MCF 10A (cell line): Measurements from ENCODE around the gene PABPN1L. TPM values are rescaled to one million over a fixed set of nuclear protein-coding genes. Genes with fewer than 3 reads are reported as not detected.

Source experiments
- BruUV-seq: library from RNA; stranded (reverse); fragments of 400-500 nt; replicated peaks from 2 replicates; lab custom pipeline; 2021; lab: Mats Ljungman, UMichigan
- CTCF ChIA-PET: fragments of 300-600 bp; sonication (Branson Sonifier 250); formaldehyde crosslinking; extraction: SDS; loops from one replicate; lab custom pipeline; 2021; ENCODE audit warnings: antibody characterized with exemption, inconsistent platforms; lab: Yijun Ruan, JAX
- POLR2A ChIA-PET: fragments of 300-600, 350-650 bp; sonication (Branson Sonifier 250); formaldehyde crosslinking; extraction: SDS; loops from one replicate; lab custom pipeline; 2020; ENCODE audit warnings: antibody characterized with exemption, inconsistent platforms; lab: Yijun Ruan, JAX
- DNase-seq: peaks from one replicate; pipeline ENCODE4 v3.0.0-alpha.2; 2018; ENCODE audit not compliant: unreplicated experiment
- H3K27ac Mint-ChIP-seq: one replicate; pipeline ENCODE4 v1.8.0; 2022; ENCODE audit warnings: mild to moderate bottlenecking, low read depth, mixed read lengths; ENCODE audit not compliant: unreplicated experiment
- H3K27me3 Mint-ChIP-seq: one replicate; pipeline ENCODE4 v1.8.0; 2022; ENCODE audit warnings: mixed read lengths; ENCODE audit not compliant: insufficient read depth, unreplicated experiment
- H3K36me3 Mint-ChIP-seq: one replicate; pipeline ENCODE4 v1.8.0; 2022; ENCODE audit warnings: mild to moderate bottlenecking, moderate library complexity, mixed read lengths; ENCODE audit not compliant: insufficient read depth, unreplicated experiment
- H3K4me1 Mint-ChIP-seq: one replicate; pipeline ENCODE4 v1.8.0; 2022; ENCODE audit warnings: mixed read lengths; ENCODE audit not compliant: insufficient read depth, unreplicated experiment
- H3K4me3 Mint-ChIP-seq: one replicate; pipeline ENCODE4 v1.8.0; 2022; ENCODE audit warnings: mild to moderate bottlenecking, moderate library complexity, mixed read lengths; ENCODE audit not compliant: unreplicated experiment
- H3K9me3 Mint-ChIP-seq: one replicate; pipeline ENCODE4 v1.8.0; 2022; ENCODE audit warnings: mixed read lengths; ENCODE audit not compliant: unreplicated experiment
- intact Hi-C: fragments of 100-400 bp; cut with micrococcal nuclease; formaldehyde crosslinking; loops from 2 replicates; pipeline ENCODE4 v1.14.1; 2022
- total RNA-seq: library from RNA; stranded (reverse); gene quantifications from 2 replicates; pipeline ENCODE4 v1.2.3, GENCODE V29; 2022
- TF ChIP-seq, protein P1 (sequence below): fragments of 200-600 bp; IDR thresholded peaks from one replicate; pipeline ENCODE4 v1.8.0; 2022; ENCODE audit warnings: antibody characterized with exemption, mild to moderate bottlenecking; ENCODE audit not compliant: unreplicated experiment

The PABPN1L gene
- total RNA-seq, 1 experiment from 2014 or later = not detected

DNA sequence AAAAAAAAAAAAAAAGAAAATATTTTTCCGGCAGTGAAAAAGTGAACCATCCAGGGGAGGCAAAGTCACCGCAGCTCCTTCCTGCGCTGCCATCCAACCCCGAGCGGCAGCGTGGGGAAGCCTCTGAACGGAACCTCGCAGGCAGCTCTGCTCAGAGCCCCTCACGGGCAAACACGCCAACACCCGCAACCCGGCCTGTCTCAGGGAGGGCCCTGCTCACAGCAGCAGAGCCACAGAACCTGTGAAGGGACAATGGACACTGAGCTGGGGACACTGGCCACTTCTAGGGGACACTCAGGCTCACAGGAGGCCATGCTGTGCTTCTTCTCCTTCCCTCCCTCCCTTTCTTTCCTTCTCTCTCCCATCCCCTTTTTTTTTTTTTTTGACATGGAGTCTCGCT lies 33.4 kb downstream of the PABPN1L start:
- Mint-ChIP-seq H3K36me3 (peaks cover 6% of the 10 kb centered on the region), H3K27me3 (no peaks in the 10 kb centered on the region), H3K4me1 (no peaks in the 10 kb centered on the region), H3K9me3 (no peaks in the 10 kb centered on the region), H3K4me3 (no peak overlapping the region), H3K27ac (no peak overlapping the region)
- TF ChIP-seq, protein P1, sequence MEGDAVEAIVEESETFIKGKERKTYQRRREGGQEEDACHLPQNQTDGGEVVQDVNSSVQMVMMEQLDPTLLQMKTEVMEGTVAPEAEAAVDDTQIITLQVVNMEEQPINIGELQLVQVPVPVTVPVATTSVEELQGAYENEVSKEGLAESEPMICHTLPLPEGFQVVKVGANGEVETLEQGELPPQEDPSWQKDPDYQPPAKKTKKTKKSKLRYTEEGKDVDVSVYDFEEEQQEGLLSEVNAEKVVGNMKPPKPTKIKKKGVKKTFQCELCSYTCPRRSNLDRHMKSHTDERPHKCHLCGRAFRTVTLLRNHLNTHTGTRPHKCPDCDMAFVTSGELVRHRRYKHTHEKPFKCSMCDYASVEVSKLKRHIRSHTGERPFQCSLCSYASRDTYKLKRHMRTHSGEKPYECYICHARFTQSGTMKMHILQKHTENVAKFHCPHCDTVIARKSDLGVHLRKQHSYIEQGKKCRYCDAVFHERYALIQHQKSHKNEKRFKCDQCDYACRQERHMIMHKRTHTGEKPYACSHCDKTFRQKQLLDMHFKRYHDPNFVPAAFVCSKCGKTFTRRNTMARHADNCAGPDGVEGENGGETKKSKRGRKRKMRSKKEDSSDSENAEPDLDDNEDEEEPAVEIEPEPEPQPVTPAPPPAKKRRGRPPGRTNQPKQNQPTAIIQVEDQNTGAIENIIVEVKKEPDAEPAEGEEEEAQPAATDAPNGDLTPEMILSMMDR = no peak
- ChIA-PET CTCF (interaction anchor here (0.7 kb wide), 1 partner anchor 25 kb away, joined by 3 read pairs; no protein-coding TSS in a partner anchor), POLR2A (interaction anchor here (0.6 to 0.9 kb wide), 2 partner anchors 51 to 80 kb away, joined by 3 read pairs; no protein-coding TSS in a partner anchor)
- DNase-seq = no peak
- no TSS peak for BruUV-seq
- intact Hi-C loops = no loop called here

- TF ChIP-seq, protein P1 = no peak
- H3K4me1 Mint-ChIP-seq = peaks cover 4% of the 10 kb centered on the region
- H3K4me3 Mint-ChIP-seq = no peak overlapping the region
- H3K27ac Mint-ChIP-seq = no peak overlapping the region
- ChIA-PET POLR2A (no interaction called here), CTCF (no interaction called here)
- no peaks in the 10 kb centered on the region for H3K9me3 Mint-ChIP-seq
- DNase-seq = peak; percentile 43
- BruUV-seq = no TSS peak
- intact Hi-C loops = no loop called here
- H3K36me3 Mint-ChIP-seq = peaks cover 6% of the 10 kb centered on the region
- no peaks in the 10 kb centered on the region for H3K27me3 Mint-ChIP-seq
These were observed 34.6 kb downstream of the PABPN1L start for GRCh38 chr16:88831838-88832237.

DNA sequence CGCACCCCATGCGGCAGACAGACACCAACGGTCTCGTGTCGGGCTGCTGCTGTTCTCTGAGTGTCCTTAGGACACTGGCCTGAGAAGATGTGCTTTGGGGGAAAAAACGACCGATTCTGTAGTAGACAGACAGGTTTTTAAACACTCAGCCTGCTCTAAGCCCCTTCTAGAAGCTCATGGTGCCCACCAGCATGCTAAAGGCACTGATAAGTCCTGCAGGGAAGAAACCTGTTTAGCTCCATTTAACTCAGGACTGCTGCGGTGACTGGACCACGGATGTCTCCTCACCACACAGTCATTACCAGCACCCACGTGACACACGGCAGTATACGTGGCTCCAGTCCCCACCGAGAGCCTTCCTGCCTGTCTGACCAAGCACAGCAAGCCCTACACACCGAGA lies 35.7 kb downstream of the PABPN1L start:
- POLR2A ChIA-PET = no interaction called here
- BruUV-seq = no TSS peak

DNA sequence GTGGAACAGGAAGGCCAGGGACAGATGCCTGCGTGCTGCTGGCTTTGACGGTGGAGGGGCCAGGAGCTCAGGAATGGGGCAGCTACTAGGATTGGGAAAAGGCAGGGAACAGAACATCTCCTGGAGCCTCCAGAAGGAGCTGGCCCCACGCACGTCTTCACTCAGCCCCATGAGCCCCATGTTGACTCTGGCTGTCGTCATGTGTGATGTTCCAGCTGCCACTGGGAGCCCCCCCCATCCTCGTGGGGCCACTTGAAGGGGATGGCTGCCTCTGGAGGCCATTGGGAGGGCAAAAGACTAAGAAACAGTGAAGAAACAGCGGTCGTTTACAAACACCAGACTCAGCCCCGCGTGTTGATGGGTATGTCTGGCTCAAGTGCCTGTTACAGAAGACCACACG lies 36.2 kb downstream of the PABPN1L start:
- Mint-ChIP-seq H3K27ac (no peak overlapping the region), H3K9me3 (no peaks in the 10 kb centered on the region)

More for the DNA sequence above, 35.7 kb downstream of the PABPN1L start:
- Mint-ChIP-seq H3K9me3 (no peaks in the 10 kb centered on the region), H3K36me3 (peaks cover 6% of the 10 kb centered on the region), H3K4me3 (no peak overlapping the region), H3K27ac (no peak overlapping the region), H3K4me1 (peaks cover 11% of the 10 kb centered on the region), H3K27me3 (no peaks in the 10 kb centered on the region)
- CTCF ChIA-PET = interaction anchor here (0.8 to 1.0 kb wide), 2 partner anchors 27 to 31 kb away, joined by 3 read pairs; no protein-coding TSS in a partner anchor
- intact Hi-C loops = no loop called here
- TF ChIP-seq, protein P1 = no peak
- DNase-seq = no peak

More for the DNA sequence above, 36.2 kb downstream of the PABPN1L start:
- DNase-seq = no peak
- TF ChIP-seq, protein P1 = no peak
- no TSS peak for BruUV-seq
- Mint-ChIP-seq H3K36me3 (peaks cover 6% of the 10 kb centered on the region), H3K27me3 (no peaks in the 10 kb centered on the region), H3K4me1 (peaks cover 14% of the 10 kb centered on the region), H3K4me3 (no peak overlapping the region)
- intact Hi-C loops = no loop called here
- POLR2A ChIA-PET = no interaction called here
- CTCF ChIA-PET = interaction anchor here (1.0 kb wide), 1 partner anchor 32 kb away, joined by 3 read pairs; no protein-coding TSS in a partner anchor
